ENCODE results near the gene STX2. TPM values are rescaled to one million over a fixed set of nuclear protein-coding genes. Genes with fewer than 3 reads are reported as not detected.

STX2 gene
- total and polyA plus RNA-seq, 2 experiments from 2014 or later, result 19.0 to 23.7 TPM

DNA sequence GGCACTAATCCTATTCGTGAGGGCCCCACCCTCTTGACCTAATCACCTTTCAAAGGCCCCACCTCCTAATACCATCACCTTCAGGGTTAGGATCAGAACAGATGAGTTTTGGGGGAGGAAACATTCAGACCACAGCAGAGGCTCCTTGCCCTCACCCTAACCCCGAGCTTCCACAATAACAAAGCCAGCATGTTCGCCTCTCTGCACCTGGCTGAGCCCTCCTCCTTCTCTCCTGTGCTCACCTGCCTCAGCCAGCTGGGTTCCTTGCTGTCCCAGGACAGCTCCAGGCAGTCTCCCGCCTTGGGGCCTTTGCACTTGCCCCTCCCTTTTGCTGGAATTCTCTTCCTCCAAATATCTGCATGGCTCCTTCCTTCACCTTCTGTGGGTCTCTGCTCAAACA, 23.1 kb upstream of the STX2 start:
- no peak overlapping the region for H3K4me3 ChIP-seq
- no peaks in the 10 kb centered on the region for H3K36me3 ChIP-seq
- H3K9me3 ChIP-seq (ENCODE audit: low read depth), result no peaks in the 10 kb centered on the region
- no peak overlapping the region for H3K27ac ChIP-seq
- no peaks in the 10 kb centered on the region for H3K27me3 ChIP-seq
- TF ChIP-seq CTCF (IDR thresholded peaks at IDR 0.05; ENCODE audit: low read depth, low read length), result no peak
- DNase-seq (ENCODE audit: low read depth in 1 of 2, low spot score in 1 of 2), result no peak
- H3K4me1 ChIP-seq (ENCODE audit: low read depth), result no peaks in the 10 kb centered on the region

DNA sequence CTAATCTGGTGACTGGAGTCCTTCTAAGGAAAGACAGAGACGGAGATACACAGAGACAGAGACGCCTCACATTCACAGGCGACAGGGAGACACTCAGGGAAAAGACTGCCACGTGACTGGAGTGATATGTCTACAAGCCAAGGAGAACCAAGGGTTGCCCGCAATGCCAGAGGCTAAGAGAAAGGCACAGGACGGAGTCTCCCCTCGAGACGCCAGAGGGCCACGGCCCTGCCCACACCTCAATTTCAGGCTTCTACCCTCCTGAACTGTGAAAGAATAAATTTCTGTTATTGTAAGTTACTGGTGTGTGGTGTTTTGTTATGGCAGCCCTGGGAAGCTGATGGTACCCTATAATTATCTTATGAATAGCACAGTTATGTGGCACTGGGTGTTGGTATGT, 21.3 kb upstream of the STX2 start:
- DNase-seq (ENCODE audit: low read depth in 1 of 2, low spot score in 1 of 2), result no peak
- Histone ChIP-seq H3K27me3 (no peaks in the 10 kb centered on the region), H3K9me3 (ENCODE audit: low read depth) (no peaks in the 10 kb centered on the region), H3K4me1 (ENCODE audit: low read depth) (no peaks in the 10 kb centered on the region), H3K36me3 (no peaks in the 10 kb centered on the region), H3K27ac (no peak overlapping the region), H3K4me3 (no peak overlapping the region)
- TF ChIP-seq CTCF (IDR thresholded peaks at IDR 0.05; ENCODE audit: low read depth, low read length), result no peak

DNA sequence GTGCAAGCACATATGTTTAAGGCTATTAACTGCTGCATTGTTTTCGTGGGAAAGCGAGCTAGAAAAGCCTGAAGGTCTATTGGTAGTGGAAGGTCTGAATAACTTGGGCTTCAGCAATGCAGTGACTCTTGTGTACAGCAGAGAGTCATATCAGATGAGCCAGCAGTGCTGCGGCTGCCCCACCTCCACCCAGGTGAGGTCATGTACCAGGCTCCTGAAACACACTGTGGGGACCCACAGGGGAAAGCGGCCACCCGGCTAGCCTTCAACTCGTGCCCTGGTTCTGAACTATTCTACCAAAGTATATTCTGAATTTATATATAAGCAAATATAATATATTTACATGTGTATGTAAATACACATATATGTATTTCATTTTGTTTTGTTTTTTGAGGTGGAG, 20.1 kb upstream of the STX2 start:
- H3K27me3 ChIP-seq, result no peaks in the 10 kb centered on the region
- no peak for TF ChIP-seq CTCF (IDR thresholded peaks at IDR 0.05; ENCODE audit: low read depth, low read length)
- H3K4me1 ChIP-seq (ENCODE audit: low read depth), result no peaks in the 10 kb centered on the region
- DNase-seq (ENCODE audit: low read depth in 1 of 2, low spot score in 1 of 2), result no peak
- H3K27ac ChIP-seq, result no peak overlapping the region
- H3K9me3 ChIP-seq (ENCODE audit: low read depth), result no peaks in the 10 kb centered on the region
- H3K4me3 ChIP-seq, result no peak overlapping the region
- no peaks in the 10 kb centered on the region for H3K36me3 ChIP-seq

- Histone ChIP-seq H3K27me3 (no peaks in the 10 kb centered on the region), H3K27ac (no peak overlapping the region), H3K36me3 (no peaks in the 10 kb centered on the region), H3K9me3 (ENCODE audit: low read depth) (no peaks in the 10 kb centered on the region), H3K4me1 (ENCODE audit: low read depth) (no peaks in the 10 kb centered on the region), H3K4me3 (no peak overlapping the region)
- no peak for TF ChIP-seq CTCF (IDR thresholded peaks at IDR 0.05; ENCODE audit: low read depth, low read length)
- no peak for DNase-seq (ENCODE audit: low read depth in 1 of 2, low spot score in 1 of 2)
These were observed 19.0 kb upstream of the STX2 start for GRCh38 chr12:130858084-130858483.

GRCh38 chr12:130856088-130856487, 17.0 kb upstream of the STX2 start:
- no peak for DNase-seq (ENCODE audit: low read depth in 1 of 2, low spot score in 1 of 2)
- no peak for TF ChIP-seq CTCF (IDR thresholded peaks at IDR 0.05; ENCODE audit: low read depth, low read length)
- no peaks in the 10 kb centered on the region for H3K4me1 ChIP-seq (ENCODE audit: low read depth)
- no peaks in the 10 kb centered on the region for H3K9me3 ChIP-seq (ENCODE audit: low read depth)
- no peaks in the 10 kb centered on the region for H3K36me3 ChIP-seq
- H3K4me3 ChIP-seq, result no peak overlapping the region
- no peak overlapping the region for H3K27ac ChIP-seq
- H3K27me3 ChIP-seq, result no peaks in the 10 kb centered on the region
